ENCODE data around the gene MORN1.
"Not testable (repeated sequence)": the region's sequence is repeated elsewhere in the genome, so short reads cannot be mapped to it uniquely, and the experiment has no call there.

MORN1 gene

GRCh38 chr1:2297246-2298011 lies 93.9 kb downstream of the MORN1 start:
- DNase-seq (ENCODE audit: insufficient read length, low spot score) (no peak), FAIRE-seq (no peak)

- DNase-seq (ENCODE audit: insufficient read length, low spot score) (no peak), FAIRE-seq (no peak)
Observed at GRCh38 chr1:2296614-2297013, 94.7 kb downstream of the MORN1 start.

GRCh38 chr1:2296211-2296610 lies 95.1 kb downstream of the MORN1 start:
- not testable (repeated sequence) for DNase-seq (ENCODE audit: insufficient read length, low spot score); FAIRE-seq

GRCh38 chr1:2295526-2295925 lies 95.8 kb downstream of the MORN1 start:
- no peak for DNase-seq (ENCODE audit: insufficient read length, low spot score)
- FAIRE-seq, result peak; percentile 46

GRCh38 chr1:2294725-2295078 lies 96.7 kb downstream of the MORN1 start:
- FAIRE-seq (no peak), DNase-seq (ENCODE audit: insufficient read length, low spot score) (no peak)

GRCh38 chr1:2294033-2294724 lies 97.2 kb downstream of the MORN1 start:
- FAIRE-seq (no peak), DNase-seq (ENCODE audit: insufficient read length, low spot score) (no peak)

- FAIRE-seq (no peak), DNase-seq (ENCODE audit: insufficient read length, low spot score) (no peak)
Observed at GRCh38 chr1:2292725-2293450, 98.5 kb downstream of the MORN1 start.

- FAIRE-seq, result no peak
- no peak for DNase-seq (ENCODE audit: insufficient read length, low spot score)
Observed at GRCh38 chr1:2291577-2291976, 99.8 kb downstream of the MORN1 start.

GRCh38 chr1:2290595-2291510 lies 100.5 kb downstream of the MORN1 start:
- peak; percentile 62 for FAIRE-seq

GRCh38 chr1:2290171-2290578 lies 101.2 kb downstream of the MORN1 start:
- FAIRE-seq (no peak), DNase-seq (ENCODE audit: insufficient read length, low spot score) (no peak)

More at GRCh38 chr1:2290595-2291510, 100.5 kb downstream of the MORN1 start:
- peak; percentile 69 for DNase-seq (ENCODE audit: insufficient read length, low spot score)

GRCh38 chr1:2289607-2290006 lies 101.7 kb downstream of the MORN1 start:
- FAIRE-seq (no peak), DNase-seq (ENCODE audit: insufficient read length, low spot score) (no peak)

GRCh38 chr1:2288816-2289536 lies 102.4 kb downstream of the MORN1 start:
- no peak for FAIRE-seq
- DNase-seq (ENCODE audit: insufficient read length, low spot score), result no peak

- no peak for FAIRE-seq
Observed at GRCh38 chr1:2288311-2288710, 103.0 kb downstream of the MORN1 start.

GRCh38 chr1:2287649-2288048 lies 103.7 kb downstream of the MORN1 start:
- DNase-seq (ENCODE audit: insufficient read length, low spot score) (no peak), FAIRE-seq (no peak)

More at GRCh38 chr1:2288311-2288710, 103.0 kb downstream of the MORN1 start:
- no peak for DNase-seq (ENCODE audit: insufficient read length, low spot score)

- no peak for DNase-seq (ENCODE audit: insufficient read length, low spot score)
- no peak for FAIRE-seq
Observed at GRCh38 chr1:2286923-2287322, 104.4 kb downstream of the MORN1 start.

GRCh38 chr1:2284932-2285331 lies 106.4 kb downstream of the MORN1 start:
- DNase-seq (ENCODE audit: insufficient read length, low spot score) (no peak), FAIRE-seq (no peak)

- FAIRE-seq, result no peak
Observed at GRCh38 chr1:2283991-2284895, 107.1 kb downstream of the MORN1 start.

GRCh38 chr1:2283371-2283990 lies 107.9 kb downstream of the MORN1 start:
- FAIRE-seq, result no peak

More at GRCh38 chr1:2283991-2284895, 107.1 kb downstream of the MORN1 start:
- DNase-seq (ENCODE audit: insufficient read length, low spot score), result no peak

More at GRCh38 chr1:2283371-2283990, 107.9 kb downstream of the MORN1 start:
- no peak for DNase-seq (ENCODE audit: insufficient read length, low spot score)

All from HTR-8/SVneo (cell line).